ENCODE measurements around the gene TMEM192. TPM values are rescaled to one million over a fixed set of nuclear protein-coding genes. Genes with fewer than 3 reads are reported as not detected.
"Not testable (repeated sequence)": the region's sequence is repeated elsewhere in the genome, so short reads cannot be mapped to it uniquely, and the experiment has no call there.

Gene TMEM192
- polyA plus RNA-seq, 1 donor, result 31.3 TPM

GRCh38 chr4:165101641-165102040 lies 11.0 kb downstream of the TMEM192 start:
- peaks cover 36% of the 10 kb centered on the region for H3K36me3 ChIP-seq (ENCODE audit: control insufficient read depth, insufficient read depth, low read length)
- H3K27me3 ChIP-seq (ENCODE audit: control insufficient read depth, insufficient read depth, low read length), result no peaks in the 10 kb centered on the region

DNA sequence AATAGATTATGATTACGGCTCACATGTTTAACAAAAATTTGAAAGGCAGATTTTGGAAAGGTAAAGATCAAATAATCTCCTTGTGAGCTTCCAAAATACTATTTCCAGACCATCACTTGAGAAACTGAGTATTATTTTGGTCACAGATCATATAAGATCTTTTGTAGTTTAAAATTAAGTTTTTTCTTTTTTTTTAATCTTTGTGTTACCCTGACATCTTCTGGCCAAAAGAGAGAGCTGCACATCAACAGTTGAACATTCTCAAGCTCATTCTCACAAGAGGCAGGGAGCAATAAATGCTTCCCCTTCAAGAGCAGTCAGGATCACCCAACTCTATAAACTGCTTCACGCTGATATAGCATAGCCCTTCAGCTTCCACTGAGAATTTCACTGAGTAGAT lies 15.9 kb downstream of the TMEM192 start:
- WGBS (ENCODE audit: insufficient coverage, low lambda C conversion rate), result 80% methylated on average over 1 of the region's 2 CpGs
- H3K27me3 ChIP-seq (ENCODE audit: control insufficient read depth, insufficient read depth, low read length), result no peaks in the 10 kb centered on the region
- H3K9me3 ChIP-seq (ENCODE audit: control insufficient read depth, low read depth, low read length), result no peaks in the 10 kb centered on the region
- H3K4me1 ChIP-seq (ENCODE audit: control insufficient read depth, insufficient read depth, low read length), result no peaks in the 10 kb centered on the region
- no peak overlapping the region for H3K4me3 ChIP-seq (ENCODE audit: low read length)
- H3K36me3 ChIP-seq (ENCODE audit: control insufficient read depth, insufficient read depth, low read length), result peaks cover 56% of the 10 kb centered on the region
- DNase-seq, result no peak
- H3K27ac ChIP-seq (ENCODE audit: low read length), result no peak overlapping the region

More at GRCh38 chr4:165101641-165102040, 11.0 kb downstream of the TMEM192 start:
- Histone ChIP-seq H3K9me3 (ENCODE audit: control insufficient read depth, low read depth, low read length) (no peaks in the 10 kb centered on the region), H3K4me3 (ENCODE audit: low read length) (no peak overlapping the region), H3K4me1 (ENCODE audit: control insufficient read depth, insufficient read depth, low read length) (peaks cover 11% of the 10 kb centered on the region), H3K27ac (ENCODE audit: low read length) (no peak overlapping the region)
- WGBS (ENCODE audit: insufficient coverage, low lambda C conversion rate), result no CpG with 5 or more reads among the region's 3 CpGs
- no peak for DNase-seq

DNA sequence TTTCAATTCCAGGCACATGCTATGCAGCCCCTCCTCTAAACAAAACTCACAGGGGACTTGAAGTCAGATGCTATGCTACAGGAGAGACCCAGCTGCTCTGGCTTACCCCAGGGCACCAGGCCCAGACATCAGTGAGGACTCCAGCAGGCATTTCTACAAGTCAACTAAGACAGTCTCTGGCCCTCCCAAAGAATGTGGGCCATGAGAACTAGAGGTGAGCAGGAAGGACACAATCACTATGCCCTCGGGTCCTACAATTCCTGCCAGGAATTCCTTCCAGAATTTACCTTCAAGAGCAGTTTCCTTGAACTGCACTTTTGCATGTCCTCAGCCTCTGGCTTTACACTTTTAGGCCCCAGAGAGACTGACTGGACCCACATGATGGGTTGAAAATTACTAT lies 17.4 kb downstream of the TMEM192 start:
- Histone ChIP-seq H3K36me3 (ENCODE audit: control insufficient read depth, insufficient read depth, low read length) (peaks cover 50% of the 10 kb centered on the region), H3K27me3 (ENCODE audit: control insufficient read depth, insufficient read depth, low read length) (no peaks in the 10 kb centered on the region), H3K4me3 (ENCODE audit: low read length) (no peak overlapping the region), H3K4me1 (ENCODE audit: control insufficient read depth, insufficient read depth, low read length) (no peaks in the 10 kb centered on the region), H3K9me3 (ENCODE audit: control insufficient read depth, low read depth, low read length) (no peaks in the 10 kb centered on the region), H3K27ac (ENCODE audit: low read length) (no peak overlapping the region)
- no CpG with 5 or more reads among the region's 1 CpG for WGBS (ENCODE audit: insufficient coverage, low lambda C conversion rate)
- DNase-seq, result no peak

GRCh38 chr4:165094873-165095272 lies 17.8 kb downstream of the TMEM192 start:
- Histone ChIP-seq H3K9me3 (ENCODE audit: control insufficient read depth, low read depth, low read length) (no peaks in the 10 kb centered on the region), H3K27ac (ENCODE audit: low read length) (no peak overlapping the region), H3K27me3 (ENCODE audit: control insufficient read depth, insufficient read depth, low read length) (no peaks in the 10 kb centered on the region), H3K36me3 (ENCODE audit: control insufficient read depth, insufficient read depth, low read length) (peaks cover 50% of the 10 kb centered on the region), H3K4me1 (ENCODE audit: control insufficient read depth, insufficient read depth, low read length) (no peaks in the 10 kb centered on the region), H3K4me3 (ENCODE audit: low read length) (no peak overlapping the region)
- WGBS (ENCODE audit: insufficient coverage, low lambda C conversion rate), result no CpG with 5 or more reads among the region's 3 CpGs
- no peak for DNase-seq

GRCh38 chr4:165092187-165092586 lies 20.5 kb downstream of the TMEM192 start:
- not testable (repeated sequence) for H3K27me3 ChIP-seq (ENCODE audit: control insufficient read depth, insufficient read depth, low read length); H3K9me3 ChIP-seq (ENCODE audit: control insufficient read depth, low read depth, low read length); H3K4me1 ChIP-seq (ENCODE audit: control insufficient read depth, insufficient read depth, low read length); H3K27ac ChIP-seq (ENCODE audit: low read length); H3K4me3 ChIP-seq (ENCODE audit: low read length); DNase-seq
- no CpG with 5 or more reads among the region's 8 CpGs for WGBS (ENCODE audit: insufficient coverage, low lambda C conversion rate)
- H3K36me3 ChIP-seq (ENCODE audit: control insufficient read depth, insufficient read depth, low read length), result peaks cover 56% of the 10 kb centered on the region

DNA sequence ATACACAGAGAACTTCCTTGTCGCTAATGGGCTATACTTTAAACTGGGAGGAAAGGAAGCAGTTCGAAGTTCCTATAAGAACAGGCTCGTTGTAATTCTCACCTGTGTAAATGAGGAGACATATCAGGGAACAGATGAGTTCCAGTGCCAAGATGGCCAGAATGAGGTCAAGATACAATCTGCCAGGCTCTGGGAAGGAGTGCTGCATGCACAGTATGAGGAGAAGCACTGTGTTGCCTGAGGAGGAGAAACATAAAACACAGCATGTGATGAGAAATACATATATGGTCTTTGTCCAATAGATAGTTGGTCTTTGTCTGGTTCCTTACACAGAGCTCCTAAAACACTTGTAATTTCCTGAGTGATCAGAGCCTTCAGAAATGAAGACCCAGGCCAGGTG lies 24.3 kb downstream of the TMEM192 start:
- no peaks in the 10 kb centered on the region for H3K27me3 ChIP-seq (ENCODE audit: control insufficient read depth, insufficient read depth, low read length)
- no peaks in the 10 kb centered on the region for H3K9me3 ChIP-seq (ENCODE audit: control insufficient read depth, low read depth, low read length)
- no peak for DNase-seq
- H3K36me3 ChIP-seq (ENCODE audit: control insufficient read depth, insufficient read depth, low read length), result peaks cover 63% of the 10 kb centered on the region
- no CpG with 5 or more reads among the region's 3 CpGs for WGBS (ENCODE audit: insufficient coverage, low lambda C conversion rate)
- H3K4me1 ChIP-seq (ENCODE audit: control insufficient read depth, insufficient read depth, low read length), result no peaks in the 10 kb centered on the region
- H3K4me3 ChIP-seq (ENCODE audit: low read length), result no peak overlapping the region
- no peak overlapping the region for H3K27ac ChIP-seq (ENCODE audit: low read length)

GRCh38 chr4:165085946-165086345 lies 26.7 kb downstream of the TMEM192 start:
- Histone ChIP-seq H3K36me3 (ENCODE audit: control insufficient read depth, insufficient read depth, low read length) (peaks cover 49% of the 10 kb centered on the region), H3K9me3 (ENCODE audit: control insufficient read depth, low read depth, low read length) (no peaks in the 10 kb centered on the region), H3K27ac (ENCODE audit: low read length) (no peak overlapping the region), H3K4me3 (ENCODE audit: low read length) (no peak overlapping the region), H3K4me1 (ENCODE audit: control insufficient read depth, insufficient read depth, low read length) (no peaks in the 10 kb centered on the region), H3K27me3 (ENCODE audit: control insufficient read depth, insufficient read depth, low read length) (no peaks in the 10 kb centered on the region)
- no peak for DNase-seq
- WGBS (ENCODE audit: insufficient coverage, low lambda C conversion rate), result 100% methylated on average over 1 of the region's 2 CpGs

DNA sequence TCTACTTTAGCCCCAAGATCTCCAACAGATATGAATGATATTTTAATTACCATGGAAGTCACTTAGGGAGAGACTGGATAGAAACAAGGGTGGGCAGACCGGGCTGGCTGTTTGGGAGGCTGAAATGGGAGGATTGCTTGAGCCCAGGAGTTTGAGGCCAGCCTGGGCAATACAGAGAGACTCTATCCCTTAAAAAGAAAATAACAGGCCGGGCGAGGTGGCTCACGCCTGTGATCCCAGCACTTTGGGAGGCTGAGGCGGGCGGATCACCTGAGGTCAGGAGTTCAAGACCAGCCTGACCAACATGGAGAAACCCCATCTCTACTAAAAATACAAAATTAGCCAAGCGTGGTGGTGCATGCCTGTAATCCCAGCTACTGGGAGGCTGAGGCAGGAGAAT lies 27.9 kb downstream of the TMEM192 start:
- H3K36me3 ChIP-seq (ENCODE audit: control insufficient read depth, insufficient read depth, low read length), result peaks cover 44% of the 10 kb centered on the region
- not testable (repeated sequence) for H3K4me3 ChIP-seq (ENCODE audit: low read length); H3K27ac ChIP-seq (ENCODE audit: low read length); H3K9me3 ChIP-seq (ENCODE audit: control insufficient read depth, low read depth, low read length); H3K4me1 ChIP-seq (ENCODE audit: control insufficient read depth, insufficient read depth, low read length); H3K27me3 ChIP-seq (ENCODE audit: control insufficient read depth, insufficient read depth, low read length); DNase-seq
- no CpG with 5 or more reads among the region's 7 CpGs for WGBS (ENCODE audit: insufficient coverage, low lambda C conversion rate)

DNA sequence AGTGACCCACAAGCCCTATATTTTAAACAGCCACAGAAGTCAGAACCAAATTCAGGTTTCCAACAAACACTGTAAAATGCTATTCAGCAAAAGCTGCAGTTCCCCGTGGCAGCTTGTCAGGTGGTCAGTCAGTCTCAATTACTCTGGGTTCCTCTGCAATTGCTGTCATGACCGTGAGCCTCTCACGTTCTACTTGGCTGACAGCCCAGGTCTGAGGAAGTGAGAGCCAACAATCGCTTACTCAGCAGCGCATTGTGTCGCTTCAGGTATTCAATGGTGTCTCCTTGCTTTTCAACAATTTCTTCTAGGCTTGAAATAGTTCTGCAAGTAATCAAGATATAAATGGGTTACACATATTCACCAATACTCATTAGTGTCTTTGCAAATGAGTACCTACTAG lies 33.2 kb downstream of the TMEM192 start:
- Histone ChIP-seq H3K36me3 (ENCODE audit: control insufficient read depth, insufficient read depth, low read length) (peaks cover 22% of the 10 kb centered on the region), H3K4me3 (ENCODE audit: low read length) (no peak overlapping the region), H3K27me3 (ENCODE audit: control insufficient read depth, insufficient read depth, low read length) (no peaks in the 10 kb centered on the region), H3K4me1 (ENCODE audit: control insufficient read depth, insufficient read depth, low read length) (no peaks in the 10 kb centered on the region), H3K9me3 (ENCODE audit: control insufficient read depth, low read depth, low read length) (no peaks in the 10 kb centered on the region), H3K27ac (ENCODE audit: low read length) (no peak overlapping the region)
- no CpG with 5 or more reads among the region's 6 CpGs for WGBS (ENCODE audit: insufficient coverage, low lambda C conversion rate)
- DNase-seq, result peak; percentile 55 to 74

GRCh38 chr4:165077034-165077578 lies 35.6 kb downstream of the TMEM192 start:
- Histone ChIP-seq H3K4me1 (ENCODE audit: control insufficient read depth, insufficient read depth, low read length) (no peaks in the 10 kb centered on the region), H3K27ac (ENCODE audit: low read length) (no peak overlapping the region), H3K9me3 (ENCODE audit: control insufficient read depth, low read depth, low read length) (no peaks in the 10 kb centered on the region), H3K4me3 (ENCODE audit: low read length) (no peak overlapping the region), H3K27me3 (ENCODE audit: control insufficient read depth, insufficient read depth, low read length) (no peaks in the 10 kb centered on the region), H3K36me3 (ENCODE audit: control insufficient read depth, insufficient read depth, low read length) (peaks cover 19% of the 10 kb centered on the region)
- no peak for DNase-seq
- WGBS (ENCODE audit: insufficient coverage, low lambda C conversion rate), result no CpG with 5 or more reads among the region's 5 CpGs

DNA sequence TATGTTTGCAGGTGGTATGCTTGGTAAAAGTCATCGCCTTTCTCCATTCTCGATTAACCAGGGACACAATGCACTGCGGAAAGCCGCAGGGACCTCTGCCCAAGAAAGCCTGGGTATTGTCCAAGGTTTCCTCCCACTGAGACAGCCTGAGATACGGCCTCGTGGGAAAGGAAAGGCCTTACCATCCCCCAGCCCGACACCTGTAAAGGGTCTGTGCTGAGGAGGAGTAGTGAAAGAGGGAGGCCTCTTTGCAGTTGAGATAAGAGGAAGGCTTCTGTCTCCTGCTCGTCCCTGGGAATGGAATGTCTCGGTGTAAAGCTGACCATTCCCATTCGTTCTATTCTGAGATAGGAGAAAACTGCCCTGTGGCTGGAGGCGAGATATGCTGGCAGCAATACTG lies 39.3 kb downstream of the TMEM192 start:
- H3K27ac ChIP-seq (ENCODE audit: low read length), result not testable (repeated sequence)

More for the DNA sequence above, 39.3 kb downstream of the TMEM192 start:
- whole genome bisulfite sequencing (ENCODE audit: insufficient coverage, low lambda C conversion rate), result no CpG with 5 or more reads among the region's 11 CpGs
- not testable (repeated sequence) for H3K27me3 ChIP-seq (ENCODE audit: control insufficient read depth, insufficient read depth, low read length); H3K4me1 ChIP-seq (ENCODE audit: control insufficient read depth, insufficient read depth, low read length); H3K9me3 ChIP-seq (ENCODE audit: control insufficient read depth, low read depth, low read length); H3K4me3 ChIP-seq (ENCODE audit: low read length)
- H3K36me3 ChIP-seq (ENCODE audit: control insufficient read depth, insufficient read depth, low read length), result peaks cover 12% of the 10 kb centered on the region
- peak in 1 of 2 donors; percentile 36 for DNase-seq

Measured in large intestine (tissue), 3 donors.